HCT116 (cell line): ENCODE measurements around the gene CD248. TPM values are rescaled to one million over a fixed set of nuclear protein-coding genes. Genes with fewer than 3 reads are reported as not detected.

Experiments
- ATAC-seq: fragments of 200-7000 bp; cut with Tn5 transposase; 2 replicates; pipeline ENCODE4 v1.9.1; 2020; ENCODE audit warnings: mild to moderate bottlenecking, moderate library complexity
- BruUV-seq: library from RNA; stranded (reverse); fragments of 400-500 nt; replicated peaks from 2 replicates; lab custom pipeline; 2021; lab: Mats Ljungman, UMichigan
- CTCF ChIA-PET: fragments of 300-600 bp; sonication (Branson Sonifier 250); formaldehyde crosslinking; loops from one replicate; lab custom pipeline; 2021; ENCODE audit warnings: antibody characterized with exemption; lab: Charles Lee
- POLR2A ChIA-PET: fragments of 300-600, 350-600 bp; sonication (Branson Sonifier 250); formaldehyde crosslinking; loops from one replicate; lab custom pipeline; 2021; ENCODE audit warnings: antibody characterized with exemption; lab: Charles Lee
- RAD21 ChIA-PET, 2 experiments: fragments of 300-600 bp; sonication (Branson Sonifier 250); formaldehyde crosslinking; loops; one replicate each; lab custom pipeline; 2023; ENCODE audit warnings: low total read pairs in 2 of 2; ENCODE audit not compliant: uncharacterized antibody in 2 of 2, unreplicated experiment in 2 of 2, low non-redundant PET in 1 of 2; lab: Charles Lee
- DNase-seq: peaks from one replicate; pipeline ENCODE4 v3.0.0-alpha.2; 2010; ENCODE audit warnings: low read depth, low spot score
- H2AFZ ChIP-seq: fragments of 200-600 bp; shearing (Covaris generic), sonication (generic); 2 replicates; pipeline ENCODE4 v1.6.1; 2017; ENCODE audit warnings: low read depth, mixed run types, mixed read lengths, antibody characterized with exemption, low read length; ENCODE audit not compliant: poor library complexity, severe bottlenecking
- H3K27ac ChIP-seq: 2 replicates; pipeline ENCODE4 v1.5.1; 2012; ENCODE audit warnings: low read depth, low read length
- H3K27me3 ChIP-seq: fragments of 200-600 bp; sonication (generic); 2 replicates; pipeline ENCODE4 v1.6.1; 2016; ENCODE audit warnings: mixed run types, low read length, mixed read lengths; ENCODE audit not compliant: insufficient read depth
- H3K36me3 ChIP-seq, 2 experiments: fragments of 200-500 bp in 1 of 2; fragments of 200-600 bp in 1 of 2; sonication (Bioruptor generic) in 1 of 2; sonication (generic) in 1 of 2; 2 replicates each; pipeline versions ENCODE4 v1.5.1 to v1.6.1; 2014 to 2016; ENCODE audit warnings: low read length in 2 of 2, inconsistent platforms in 1 of 2, mixed read lengths in 1 of 2, mixed run types in 1 of 2; ENCODE audit not compliant: insufficient read depth in 2 of 2, control insufficient read depth in 1 of 2
- H3K4me1 ChIP-seq, 2 experiments: fragments of 200-600 bp in 1 of 2; sonication (generic) in 1 of 2; 2 replicates each; pipeline versions ENCODE4 v1.5.1 to v1.6.1; 2012 to 2017; ENCODE audit warnings: low read length in 2 of 2, inconsistent platforms in 1 of 2, mild to moderate bottlenecking in 1 of 2, mixed read lengths in 1 of 2, mixed run types in 1 of 2, moderate library complexity in 1 of 2; ENCODE audit not compliant: insufficient read depth in 2 of 2, control insufficient read depth in 1 of 2
- H3K4me2 ChIP-seq: fragments of 200-600 bp; sonication (generic); 2 replicates; pipeline ENCODE4 v1.6.1; 2017; ENCODE audit warnings: mixed run types, low read length, mixed read lengths
- H3K4me3 ChIP-seq, 2 experiments: fragments of 200-600 bp in 1 of 2; sonication (generic) in 1 of 2; replicated peaks in 1 of 2; 2 replicates each; pipeline ENCODE4 v1.5.1; 2011 to 2016; ENCODE audit warnings: low read length in 2 of 2, control low read depth in 1 of 2, low read depth in 1 of 2, mild to moderate bottlenecking in 1 of 2, mixed read lengths in 1 of 2, mixed run types in 1 of 2
- H3K79me2 ChIP-seq: fragments of 200-600 bp; sonication (generic); 2 replicates; pipeline ENCODE4 v1.6.1; 2017; ENCODE audit warnings: mild to moderate bottlenecking, mixed run types, low read length, moderate library complexity, mixed read lengths; ENCODE audit not compliant: insufficient read depth
- H3K9ac ChIP-seq: fragments of 200-600 bp; sonication (generic); 2 replicates; pipeline ENCODE4 v1.6.1; 2016; ENCODE audit warnings: low read length, mixed read lengths
- H3K9me2 ChIP-seq: fragments of 200-600 bp; sonication (generic), shearing (Covaris generic); 2 replicates; pipeline ENCODE4 v1.6.1; 2017; ENCODE audit warnings: mixed run types, mild to moderate bottlenecking, moderate library complexity; ENCODE audit not compliant: insufficient read depth
- H3K9me3 ChIP-seq, 2 experiments: fragments of 200-500 bp in 1 of 2; fragments of 200-600 bp in 1 of 2; sonication (Bioruptor generic) in 1 of 2; sonication (generic) in 1 of 2; 2 replicates each; pipeline ENCODE4 v1.6.1; 2014 to 2017; ENCODE audit warnings: low read length in 2 of 2, mixed read lengths in 2 of 2, inconsistent platforms in 1 of 2, low read depth in 1 of 2, mild to moderate bottlenecking in 1 of 2, mixed run types in 1 of 2, moderate library complexity in 1 of 2; ENCODE audit not compliant: control insufficient read depth in 1 of 2, insufficient read depth in 1 of 2
- H4K20me1 ChIP-seq: fragments of 200-600 bp; sonication (generic), shearing (Covaris generic); 2 replicates; pipeline ENCODE4 v1.6.1; 2017; ENCODE audit warnings: mixed run types, mild to moderate bottlenecking, moderate library complexity; ENCODE audit not compliant: insufficient read depth
- EGR1 ChIP-seq: IDR thresholded peaks from 2 replicates; pipeline ENCODE4 v1.6.1; 2012; ENCODE audit warnings: low read depth
- EZH2phosphoT487 ChIP-seq: fragments of 200-600 bp; IDR thresholded peaks from 2 replicates; pipeline ENCODE4 v1.6.1; 2018; ENCODE audit warnings: antibody characterized with exemption, borderline replicate concordance
- ZFX ChIP-seq: fragments of 450-650 bp; IDR thresholded peaks from 2 replicates; pipeline ENCODE4 v1.6.1; 2017
- intact Hi-C: fragments of 100-400 bp; cut with micrococcal nuclease; formaldehyde crosslinking; loops from 2 replicates; pipeline ENCODE4 v1.10.0; 2022
- total RNA-seq: library from RNA; stranded (reverse); gene quantifications from one replicate; pipeline ENCODE4 v1.2.1, GENCODE V29; 2021; ENCODE audit not compliant: unreplicated experiment
- TF ChIP-seq, protein P1 (sequence below): IDR thresholded peaks from 2 replicates; pipeline ENCODE4 v1.6.1; 2012; ENCODE audit warnings: low read depth
- TF ChIP-seq, protein P2 (sequence below), 3 experiments: fragments of 200-600 bp in 1 of 3; sonication (generic) in 1 of 3; IDR thresholded peaks in 2 of 3; conservative IDR thresholded peaks in 1 of 3; 2 replicates each; pipeline ENCODE4 v1.5.1; 2012 to 2017; ENCODE audit warnings: low read depth in 2 of 3, low read length in 2 of 3, antibody characterized with exemption in 1 of 3, borderline replicate concordance in 1 of 3, control low read depth in 1 of 3, mild to moderate bottlenecking in 1 of 3, mixed read lengths in 1 of 3, mixed run types in 1 of 3, moderate library complexity in 1 of 3; ENCODE audit not compliant: insufficient read depth in 1 of 3

Gene CD248
- total RNA-seq, 1 experiment from 2014 or later, result 0.32 TPM

DNA sequence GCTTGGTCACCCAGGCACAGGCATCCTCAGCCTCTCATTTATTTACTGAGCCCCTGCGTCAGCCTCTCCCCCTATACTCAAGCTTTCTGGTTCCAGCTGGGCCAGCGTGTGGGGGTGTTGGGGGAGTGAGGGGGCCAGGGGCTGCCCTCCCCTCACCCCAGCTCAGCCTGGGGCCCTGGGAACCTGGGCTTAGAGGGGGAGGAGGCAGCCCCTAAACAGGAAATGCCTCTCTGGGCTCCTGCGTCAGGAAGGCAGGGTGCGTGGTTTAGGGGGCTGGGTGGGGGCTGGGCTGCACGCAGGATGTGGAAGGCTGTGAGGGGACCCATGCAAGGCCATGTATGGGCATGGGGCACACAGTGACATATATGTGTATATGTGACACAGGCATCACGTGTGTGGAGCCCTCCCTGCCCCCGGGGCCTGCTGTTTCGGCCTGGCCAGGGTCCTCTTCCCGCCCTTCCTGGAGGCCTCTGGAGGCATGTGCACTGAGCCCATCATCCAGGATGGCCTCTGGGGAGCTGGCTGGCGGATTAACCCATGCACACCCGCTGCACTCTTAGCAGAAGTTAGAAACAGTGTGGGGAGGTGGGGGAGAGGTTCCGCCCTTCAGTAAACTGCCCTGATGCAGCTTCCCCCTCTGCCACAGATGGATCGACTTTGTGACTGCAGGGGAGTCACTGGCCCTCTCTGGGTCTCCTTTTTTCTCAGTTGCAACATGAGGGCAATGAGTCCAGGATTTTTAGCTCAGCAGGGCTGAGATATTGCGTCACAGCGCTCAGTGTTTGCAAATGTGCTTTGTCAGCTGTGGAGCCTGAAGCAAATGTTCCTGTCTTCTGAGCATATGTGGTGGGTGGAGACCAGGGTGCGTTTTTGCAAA, 1.1 kb upstream of the CD248 start:
- POLR2A ChIA-PET, result no interaction called here

More for the DNA sequence above, 1.1 kb upstream of the CD248 start:
- H3K9me2 ChIP-seq, result no peaks in the 10 kb centered on the region
- H4K20me1 ChIP-seq, result no peaks in the 10 kb centered on the region
- H3K36me3 ChIP-seq, result no peaks in the 10 kb centered on the region
- ATAC-seq (no peak), DNase-seq (no peak)
- H3K9me3 ChIP-seq, result no peaks in the 10 kb centered on the region
- H2AFZ ChIP-seq, result no peak overlapping the region
- H3K4me3 ChIP-seq, result no peak overlapping the region
- no peak overlapping the region for H3K4me2 ChIP-seq
- intact Hi-C loops, result no loop called here
- H3K79me2 ChIP-seq, result no peaks in the 10 kb centered on the region
- RAD21 ChIA-PET, result no interaction called here
- no TSS peak for BruUV-seq
- H3K27ac ChIP-seq, result no peak overlapping the region
- H3K9ac ChIP-seq, result no peak overlapping the region
- TF ChIP-seq EGR1 (no peak), ZFX (no peak), EZH2phosphoT487 (no peak)
- TF ChIP-seq, protein P1, sequence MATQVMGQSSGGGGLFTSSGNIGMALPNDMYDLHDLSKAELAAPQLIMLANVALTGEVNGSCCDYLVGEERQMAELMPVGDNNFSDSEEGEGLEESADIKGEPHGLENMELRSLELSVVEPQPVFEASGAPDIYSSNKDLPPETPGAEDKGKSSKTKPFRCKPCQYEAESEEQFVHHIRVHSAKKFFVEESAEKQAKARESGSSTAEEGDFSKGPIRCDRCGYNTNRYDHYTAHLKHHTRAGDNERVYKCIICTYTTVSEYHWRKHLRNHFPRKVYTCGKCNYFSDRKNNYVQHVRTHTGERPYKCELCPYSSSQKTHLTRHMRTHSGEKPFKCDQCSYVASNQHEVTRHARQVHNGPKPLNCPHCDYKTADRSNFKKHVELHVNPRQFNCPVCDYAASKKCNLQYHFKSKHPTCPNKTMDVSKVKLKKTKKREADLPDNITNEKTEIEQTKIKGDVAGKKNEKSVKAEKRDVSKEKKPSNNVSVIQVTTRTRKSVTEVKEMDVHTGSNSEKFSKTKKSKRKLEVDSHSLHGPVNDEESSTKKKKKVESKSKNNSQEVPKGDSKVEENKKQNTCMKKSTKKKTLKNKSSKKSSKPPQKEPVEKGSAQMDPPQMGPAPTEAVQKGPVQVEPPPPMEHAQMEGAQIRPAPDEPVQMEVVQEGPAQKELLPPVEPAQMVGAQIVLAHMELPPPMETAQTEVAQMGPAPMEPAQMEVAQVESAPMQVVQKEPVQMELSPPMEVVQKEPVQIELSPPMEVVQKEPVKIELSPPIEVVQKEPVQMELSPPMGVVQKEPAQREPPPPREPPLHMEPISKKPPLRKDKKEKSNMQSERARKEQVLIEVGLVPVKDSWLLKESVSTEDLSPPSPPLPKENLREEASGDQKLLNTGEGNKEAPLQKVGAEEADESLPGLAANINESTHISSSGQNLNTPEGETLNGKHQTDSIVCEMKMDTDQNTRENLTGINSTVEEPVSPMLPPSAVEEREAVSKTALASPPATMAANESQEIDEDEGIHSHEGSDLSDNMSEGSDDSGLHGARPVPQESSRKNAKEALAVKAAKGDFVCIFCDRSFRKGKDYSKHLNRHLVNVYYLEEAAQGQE, result no peak
- TF ChIP-seq, protein P2, sequence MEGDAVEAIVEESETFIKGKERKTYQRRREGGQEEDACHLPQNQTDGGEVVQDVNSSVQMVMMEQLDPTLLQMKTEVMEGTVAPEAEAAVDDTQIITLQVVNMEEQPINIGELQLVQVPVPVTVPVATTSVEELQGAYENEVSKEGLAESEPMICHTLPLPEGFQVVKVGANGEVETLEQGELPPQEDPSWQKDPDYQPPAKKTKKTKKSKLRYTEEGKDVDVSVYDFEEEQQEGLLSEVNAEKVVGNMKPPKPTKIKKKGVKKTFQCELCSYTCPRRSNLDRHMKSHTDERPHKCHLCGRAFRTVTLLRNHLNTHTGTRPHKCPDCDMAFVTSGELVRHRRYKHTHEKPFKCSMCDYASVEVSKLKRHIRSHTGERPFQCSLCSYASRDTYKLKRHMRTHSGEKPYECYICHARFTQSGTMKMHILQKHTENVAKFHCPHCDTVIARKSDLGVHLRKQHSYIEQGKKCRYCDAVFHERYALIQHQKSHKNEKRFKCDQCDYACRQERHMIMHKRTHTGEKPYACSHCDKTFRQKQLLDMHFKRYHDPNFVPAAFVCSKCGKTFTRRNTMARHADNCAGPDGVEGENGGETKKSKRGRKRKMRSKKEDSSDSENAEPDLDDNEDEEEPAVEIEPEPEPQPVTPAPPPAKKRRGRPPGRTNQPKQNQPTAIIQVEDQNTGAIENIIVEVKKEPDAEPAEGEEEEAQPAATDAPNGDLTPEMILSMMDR (IDR thresholded peaks at IDR 0.05 in 2 of 3, conservative IDR thresholded peaks at IDR 0.05 in 1 of 3; ENCODE audit: borderline replicate concordance in 1 of 3, insufficient read depth in 1 of 3, low read depth in 2 of 3, low read length in 2 of 3), result no peak
- no peaks in the 10 kb centered on the region for H3K27me3 ChIP-seq
- H3K4me1 ChIP-seq, result peaks cover 10 to 11% of the 10 kb centered on the region in 2 experiments
- CTCF ChIA-PET, result no interaction called here
